ENCODE data around the gene ZNF224.
"Not testable (repeated sequence)": the region's sequence is repeated elsewhere in the genome, so short reads cannot be mapped to it uniquely, and the experiment has no call there.

ZNF224 gene

DNA sequence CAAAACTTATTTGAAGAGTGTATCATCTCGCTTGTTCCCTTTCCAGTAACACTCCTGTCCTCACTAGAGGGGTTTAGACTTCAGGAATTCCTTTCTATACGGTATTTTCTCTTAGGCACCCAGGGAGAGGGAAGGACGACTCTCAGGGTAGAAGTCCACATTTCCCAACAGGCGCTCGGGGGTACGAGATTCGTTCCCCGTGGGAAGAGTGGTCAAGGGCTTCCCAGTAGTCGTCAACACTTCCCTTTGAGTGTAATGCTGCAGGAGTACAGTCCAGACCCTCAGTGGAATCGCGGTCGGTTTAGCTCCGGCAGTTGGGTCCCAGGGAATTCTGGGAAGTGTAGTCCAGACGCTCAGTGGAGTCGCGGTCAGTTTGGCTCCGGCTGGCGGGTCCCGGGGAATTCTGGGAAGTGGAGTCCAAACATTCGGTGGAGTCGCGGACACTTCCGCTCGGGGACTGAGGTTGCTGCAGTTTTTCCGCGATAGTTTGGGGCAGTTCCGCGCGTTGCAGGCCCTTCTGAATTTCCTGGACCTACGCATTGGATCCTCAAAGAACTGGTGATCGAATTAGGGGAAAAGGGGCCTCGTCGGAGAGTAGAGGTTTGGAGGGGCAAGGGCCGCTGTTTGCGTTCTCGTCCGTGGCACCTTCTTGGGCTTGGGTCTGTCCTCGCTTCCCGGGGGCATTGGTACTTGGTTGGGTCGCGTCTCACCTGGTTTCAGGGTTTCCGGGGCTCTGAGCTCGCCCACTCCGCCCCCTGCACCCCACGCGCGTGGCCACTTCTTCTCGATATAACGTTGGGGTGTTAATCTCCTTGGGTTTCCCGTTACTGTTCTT, at the start of gene ZNF224:
Gene ZNF224 (plus strand): TSS at position 431 of the 835 bp plus-strand sequence. CDS start 3,513 bp downstream, outside the sequence.
- DNase-seq: peak; percentile 60 to 92

DNA sequence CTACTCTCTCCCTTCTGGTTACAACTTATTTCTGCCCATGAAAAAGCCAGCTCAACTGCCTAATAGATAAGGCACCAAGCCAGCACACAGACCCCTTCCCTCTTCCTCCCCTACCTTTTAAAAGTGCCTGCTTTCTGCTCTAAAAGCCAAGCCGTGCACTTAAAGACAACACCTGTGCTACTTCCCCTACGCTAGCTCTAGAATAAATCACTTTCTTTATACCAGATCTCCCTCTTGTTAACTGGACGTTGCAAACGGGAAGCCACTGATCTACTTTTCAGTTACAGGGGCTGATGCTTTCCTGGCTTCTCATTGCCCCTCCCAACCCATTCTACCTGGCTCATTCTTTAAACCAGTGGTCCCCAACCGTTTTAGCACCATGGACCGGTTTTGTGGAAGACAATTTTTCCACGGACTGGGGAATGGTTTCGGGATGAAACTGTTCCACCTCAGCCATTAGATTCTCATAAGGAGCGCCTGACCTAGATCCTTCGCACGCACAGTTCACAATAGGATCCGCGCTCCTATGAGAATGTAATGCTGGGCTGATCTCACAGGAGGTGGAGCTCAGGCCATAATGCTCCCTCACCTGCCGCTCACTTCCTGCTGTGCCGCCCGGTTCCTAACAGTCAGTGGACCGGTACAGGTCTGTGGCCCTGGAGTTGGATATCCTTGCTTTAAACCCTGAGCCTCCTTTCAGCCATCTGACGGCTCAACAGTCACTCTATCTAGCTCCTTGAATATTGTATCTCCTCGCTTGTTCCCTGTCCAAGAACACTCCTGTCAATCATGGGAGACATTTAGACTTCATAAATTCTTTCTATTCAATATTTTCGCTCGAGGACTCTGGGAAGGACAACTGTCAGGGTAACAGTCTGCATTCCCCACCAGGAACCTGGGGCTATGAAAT, 43.2 kb upstream of the ZNF224 start:
- DNase-seq: no peak

DNA sequence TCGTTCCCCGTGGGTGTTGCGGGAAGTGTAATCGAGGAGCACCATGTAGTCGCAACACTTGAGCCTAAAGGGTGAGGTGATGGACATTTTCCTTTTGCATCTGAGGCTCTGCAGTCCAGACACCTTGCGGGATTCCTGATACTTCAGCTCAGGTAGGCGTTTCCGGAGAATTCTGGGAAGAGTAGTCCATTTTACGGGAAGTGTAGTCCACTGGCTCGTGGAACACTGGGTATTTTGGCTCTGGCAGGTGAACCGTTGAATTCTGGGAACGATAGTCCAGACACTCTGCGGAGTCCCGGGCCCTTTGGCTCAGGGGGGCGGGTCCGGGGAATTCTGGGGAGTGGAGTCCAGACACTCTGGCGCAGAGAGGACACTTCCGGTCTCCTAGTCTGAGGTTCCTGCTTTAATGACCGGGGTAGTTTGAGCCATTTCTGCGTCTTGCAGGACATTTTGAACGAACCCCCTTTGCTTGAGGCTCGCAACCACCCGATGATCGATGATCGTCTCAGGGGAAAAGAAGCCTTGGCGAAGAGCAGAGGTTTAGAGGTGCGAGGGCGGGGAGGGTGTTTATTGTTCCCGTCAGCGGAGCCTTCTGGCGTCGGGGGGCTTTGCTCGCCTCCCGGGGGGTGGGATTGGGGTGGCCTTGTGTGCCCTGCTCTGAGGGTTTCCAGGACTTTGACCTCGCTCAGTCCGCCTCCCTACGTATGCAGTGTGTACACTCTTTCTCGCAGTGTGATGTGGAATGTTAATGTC, 42.3 kb upstream of the ZNF224 start, which contains the start of gene ZNF223:
Gene ZNF223 (plus strand): TSS at position 387 of the 753 bp plus-strand sequence. CDS start 3,141 bp downstream, outside the sequence.
- DNase-seq: peak; percentile 30 to 42

- DNase-seq: no peak
These were observed 38.3 kb upstream of the ZNF224 start for GRCh38 chr19:44055870-44056269.

GRCh38 chr19:44059229-44059628, 34.9 kb upstream of the ZNF224 start:
- DNase-seq: no peak

GRCh38 chr19:44061038-44061437, 33.1 kb upstream of the ZNF224 start:
- no peak for DNase-seq

DNA sequence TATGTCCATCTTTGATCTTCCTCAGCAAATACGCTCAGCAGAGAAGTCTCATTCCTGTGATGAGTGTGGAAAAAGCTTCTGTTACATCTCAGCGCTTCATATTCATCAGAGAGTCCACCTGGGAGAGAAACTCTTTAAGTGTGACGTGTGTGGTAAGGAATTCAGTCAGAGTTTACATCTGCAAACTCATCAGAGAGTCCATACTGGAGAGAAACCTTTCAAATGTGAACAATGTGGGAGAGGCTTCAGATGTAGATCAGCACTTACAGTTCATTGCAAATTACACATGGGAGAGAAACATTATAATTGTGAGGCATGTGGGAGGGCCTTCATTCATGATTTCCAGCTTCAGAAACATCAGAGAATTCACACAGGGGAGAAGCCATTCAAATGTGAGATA, 27.9 kb upstream of the ZNF224 start:
- no peak for DNase-seq

DNA sequence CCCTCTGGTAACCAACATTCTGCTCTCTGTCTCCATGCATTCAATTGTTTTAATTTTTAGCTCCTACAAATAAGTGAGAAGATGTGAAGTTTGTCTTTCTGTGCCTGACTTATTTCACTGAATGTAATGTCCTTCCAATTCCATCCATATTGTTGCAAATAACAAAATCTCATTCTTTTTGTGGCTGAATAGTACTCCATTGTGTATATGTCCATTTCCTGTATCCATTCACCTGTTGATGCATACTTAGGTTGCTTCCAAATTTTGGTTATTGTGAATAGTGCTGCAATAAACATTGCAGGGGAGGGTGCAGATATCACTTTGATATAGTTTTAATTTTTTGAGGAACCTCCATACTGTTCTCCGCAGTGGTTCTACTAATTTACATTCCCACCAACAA, 24.7 kb upstream of the ZNF224 start:
- DNase-seq: no peak

DNA sequence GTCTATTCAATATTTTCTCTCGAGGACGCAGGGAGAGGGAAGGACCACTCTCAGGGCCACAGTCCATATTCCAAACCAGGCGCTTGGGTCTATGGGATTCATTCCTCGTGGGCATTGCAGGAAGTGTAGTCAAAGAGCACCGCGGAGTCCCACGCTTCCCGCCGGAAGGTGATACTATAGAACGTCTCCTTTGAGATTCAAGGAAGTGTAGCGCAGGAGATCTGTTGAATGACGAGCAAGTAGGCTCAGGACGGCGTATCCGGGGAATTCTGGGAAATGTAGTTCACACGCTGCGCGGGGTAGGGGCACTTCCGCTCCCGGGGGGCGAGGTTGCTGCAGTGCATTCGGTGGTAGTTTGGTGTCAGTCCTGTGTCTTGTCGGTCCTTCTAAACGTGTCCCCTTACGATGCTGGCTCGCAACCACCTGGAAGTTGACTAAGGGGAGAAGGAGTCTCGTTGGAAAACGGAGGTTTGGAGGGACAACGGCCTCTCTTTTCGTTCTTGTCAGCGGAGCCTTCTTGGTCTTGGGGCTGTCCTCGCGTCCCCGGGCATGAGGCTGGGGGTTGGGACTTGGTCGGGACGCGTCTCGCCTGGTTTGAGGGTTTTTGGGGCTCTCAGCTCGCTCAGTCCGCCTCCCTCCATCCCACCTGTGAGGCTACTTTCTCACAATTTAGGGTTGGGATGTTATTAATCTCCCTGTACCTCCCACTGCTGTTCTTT, 22.2 kb upstream of the ZNF224 start, which contains the start of gene ZNF284:
Gene ZNF284 (plus strand): TSS at position 336 of the 719 bp plus-strand sequence. CDS start 4,231 bp downstream, outside the sequence.
- DNase-seq: peak; percentile 52 to 89

DNA sequence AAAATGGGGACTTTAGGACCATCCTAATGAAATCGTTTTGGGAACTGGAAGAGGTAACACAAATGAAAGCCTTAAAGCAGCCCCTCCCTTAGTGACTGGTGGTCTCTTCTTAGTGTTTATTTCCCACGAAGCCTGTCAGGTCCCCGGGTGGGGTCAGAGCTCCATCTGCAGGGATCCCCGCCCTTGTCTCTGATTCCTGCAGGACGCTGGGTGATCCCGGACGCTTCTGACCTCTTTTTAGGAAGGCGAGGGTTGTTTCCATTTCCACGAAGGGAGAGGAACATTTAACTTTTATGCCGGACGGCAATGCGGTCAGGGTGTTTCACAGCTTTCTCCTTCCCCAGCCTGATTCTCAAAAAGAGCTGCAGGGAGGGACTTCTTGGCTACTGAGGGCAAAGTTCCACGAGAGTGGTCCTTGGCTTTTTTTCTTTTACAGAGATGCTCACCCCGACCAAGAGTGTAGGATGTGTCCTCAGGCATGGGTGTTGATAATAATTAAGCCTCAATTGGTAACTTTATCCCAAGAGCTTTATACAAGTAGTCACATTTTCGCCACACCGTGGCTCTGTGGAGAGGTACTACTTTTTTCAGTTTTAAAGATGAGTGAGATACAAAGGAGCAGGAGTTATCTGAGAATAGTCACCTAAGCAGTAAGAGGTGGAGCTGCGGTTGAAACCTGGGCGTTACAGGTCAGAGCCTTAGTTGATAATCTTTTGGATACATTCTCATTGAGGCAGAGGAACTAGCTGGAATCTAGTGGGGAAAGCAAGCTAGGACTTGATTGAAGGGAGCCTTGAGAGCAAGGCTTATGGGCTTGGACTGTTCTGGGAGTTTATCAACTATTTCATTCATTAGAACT, 21.4 kb upstream of the ZNF224 start:
- no peak for DNase-seq

GRCh38 chr19:44076325-44076724, 17.8 kb upstream of the ZNF224 start:
- no peak for DNase-seq

DNA sequence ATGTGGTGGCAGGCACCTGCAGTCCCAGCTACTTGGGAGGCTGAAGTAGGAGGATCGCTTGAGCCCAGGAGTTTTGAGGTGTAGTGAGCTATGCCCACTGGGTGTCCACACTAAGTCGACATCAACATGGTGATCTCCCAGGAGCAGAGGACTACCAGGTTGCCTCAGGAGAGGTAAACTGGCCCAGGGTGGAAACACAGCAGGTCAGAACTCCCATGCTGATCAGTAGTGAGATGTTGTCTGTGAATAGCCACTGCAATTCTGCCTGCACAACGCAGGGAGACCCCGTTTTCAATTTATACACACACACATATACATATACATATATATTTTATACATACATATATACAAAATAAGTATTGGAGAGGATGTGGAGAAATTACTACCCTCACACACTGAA, 2.1 kb upstream of the ZNF224 start:
- DNase-seq: no peak

GRCh38 chr19:44107751-44108150, 13.6 kb downstream of the ZNF224 start:
- DNase-seq: no peak

DNA sequence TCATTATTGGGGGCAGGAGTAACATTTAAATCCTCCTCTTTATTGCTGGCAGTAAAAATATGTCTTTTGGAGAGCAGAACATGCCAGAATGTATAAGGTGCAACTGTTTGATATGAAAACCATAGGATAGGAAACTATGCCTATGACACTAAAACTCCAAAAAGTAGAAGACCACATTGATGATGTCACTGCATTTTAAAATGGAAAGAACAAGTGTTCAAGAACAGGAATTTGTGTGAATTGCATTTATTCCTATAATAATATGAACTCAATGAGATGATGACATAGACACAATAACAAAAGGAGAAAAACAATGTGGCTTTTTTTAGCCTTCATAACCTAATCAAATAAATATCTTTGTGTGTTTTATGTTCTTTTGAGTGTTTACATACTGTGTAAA, 15.3 kb downstream of the ZNF224 start:
- no peak for DNase-seq

DNA sequence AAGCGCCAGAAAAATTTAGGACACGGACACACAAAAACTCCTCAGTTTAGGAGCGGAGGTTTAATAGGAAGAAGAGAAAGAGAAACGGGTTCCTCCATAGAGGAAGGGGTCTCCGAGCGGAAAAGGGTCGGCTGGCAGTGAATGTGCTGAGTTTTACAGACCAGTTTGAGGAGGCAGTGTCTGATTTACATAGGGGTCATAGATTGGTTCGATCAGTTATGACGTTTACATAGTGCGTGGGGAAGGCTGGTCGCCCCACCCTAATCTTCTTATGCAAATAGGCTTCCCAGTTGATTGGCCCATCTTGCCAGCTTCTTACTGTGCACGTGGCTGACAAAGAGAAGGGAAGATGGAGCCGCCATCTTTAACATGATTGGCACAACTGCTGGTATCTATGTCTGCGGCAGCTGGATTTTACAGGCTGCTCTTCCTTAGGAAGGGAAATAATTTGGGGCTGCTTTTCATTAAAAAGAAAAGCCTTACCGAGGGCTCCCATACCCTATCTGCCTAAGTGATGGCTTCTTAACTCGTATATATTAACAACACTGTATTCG, 17.8 kb downstream of the ZNF224 start:
- no peak for DNase-seq

GRCh38 chr19:44112802-44113137, 18.6 kb downstream of the ZNF224 start:
- no peak for DNase-seq

DNA sequence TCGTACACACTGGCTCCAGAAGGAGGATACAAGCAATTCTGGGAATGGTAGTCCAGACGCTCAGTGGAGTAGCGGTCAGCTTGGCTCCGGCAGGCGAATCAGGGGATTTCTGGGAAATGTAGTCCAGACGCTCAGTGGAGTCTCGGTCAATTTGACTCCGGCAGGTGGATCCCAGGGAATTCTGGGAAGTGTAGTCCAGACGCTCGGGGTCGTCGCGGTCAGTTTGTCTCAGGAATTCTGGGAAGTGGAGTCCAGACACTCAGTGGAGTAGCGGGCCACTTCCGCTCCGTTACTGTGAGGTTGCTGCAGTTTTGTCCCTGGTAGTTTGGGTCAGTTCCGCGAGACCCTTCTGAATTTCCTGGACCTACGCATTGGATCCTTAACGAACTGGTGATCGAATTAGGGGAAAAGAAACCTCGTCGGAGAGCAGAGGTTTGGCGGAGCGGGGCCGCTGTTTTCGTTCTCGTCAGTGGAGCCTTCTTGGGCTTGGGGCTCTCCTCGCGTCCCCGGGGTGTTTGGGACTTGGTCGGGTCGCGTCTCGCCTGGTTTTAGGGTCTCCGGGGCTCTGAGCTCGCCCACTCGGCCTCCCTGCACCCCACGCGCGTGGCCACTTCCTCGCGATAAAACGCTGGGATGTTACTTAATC, 19.1 kb downstream of the ZNF224 start, which contains the start of gene ZNF225:
Gene ZNF225 (plus strand): TSS at position 262 of the 646 bp plus-strand sequence. CDS start 2,429 bp downstream, outside the sequence.
- peak; percentile 60 to 94 for DNase-seq

- DNase-seq: no peak
These were observed 19.7 kb downstream of the ZNF224 start for GRCh38 chr19:44113784-44114390.

- DNase-seq: not testable (repeated sequence)
These were observed 27.0 kb downstream of the ZNF224 start for GRCh38 chr19:44121162-44121561.

DNA sequence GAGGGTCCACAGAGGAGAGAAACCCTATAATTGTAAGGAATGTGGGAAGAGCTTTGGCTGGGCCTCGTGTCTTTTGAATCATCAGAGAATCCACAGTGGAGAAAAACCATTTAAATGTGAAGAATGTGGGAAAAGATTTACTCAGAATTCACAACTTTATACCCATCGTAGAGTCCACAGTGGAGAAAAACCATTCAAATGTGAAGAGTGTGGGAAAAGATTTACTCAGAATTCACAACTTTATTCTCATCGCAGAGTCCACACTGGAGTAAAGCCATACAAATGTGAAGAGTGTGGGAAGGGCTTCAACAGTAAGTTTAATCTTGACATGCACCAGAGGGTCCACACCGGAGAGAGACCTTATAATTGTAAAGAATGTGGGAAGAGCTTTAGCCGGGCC, 37.8 kb downstream of the ZNF224 start:
- DNase-seq: no peak

Data from bone marrow (tissue), 2 donors.